GM21825 (cell line): ENCODE measurements around the gene KRTAP17-1.

Experiments used
- ATAC-seq: cut with Tn5 transposase; IDR thresholded peaks from one replicate; pipeline ENCODE4 v1.9.1; 2021; ENCODE audit warnings: mild to moderate bottlenecking, moderate library complexity; ENCODE audit not compliant: unreplicated experiment

Gene KRTAP17-1

DNA sequence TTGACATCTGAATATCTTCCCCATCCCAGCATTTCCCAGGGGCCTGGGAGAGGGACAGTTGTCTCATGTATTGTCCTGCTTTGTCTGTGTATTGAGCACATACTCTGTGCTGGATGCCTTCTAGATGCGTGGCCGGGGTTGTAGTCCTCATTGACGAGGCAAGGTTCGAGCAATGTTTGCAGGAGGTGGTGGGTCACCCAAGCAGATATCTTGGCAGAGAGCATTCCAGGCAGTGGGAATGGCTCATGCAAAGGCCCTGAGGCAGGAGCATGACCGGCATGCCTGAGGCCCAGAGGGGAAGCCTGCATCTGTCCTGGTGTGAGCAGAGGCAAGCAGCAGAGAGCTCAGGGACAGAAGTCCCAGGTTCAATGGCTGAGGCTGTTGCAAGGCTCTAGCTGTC is 17.6 kb upstream of the KRTAP17-1 start:
- no peak for ATAC-seq

DNA sequence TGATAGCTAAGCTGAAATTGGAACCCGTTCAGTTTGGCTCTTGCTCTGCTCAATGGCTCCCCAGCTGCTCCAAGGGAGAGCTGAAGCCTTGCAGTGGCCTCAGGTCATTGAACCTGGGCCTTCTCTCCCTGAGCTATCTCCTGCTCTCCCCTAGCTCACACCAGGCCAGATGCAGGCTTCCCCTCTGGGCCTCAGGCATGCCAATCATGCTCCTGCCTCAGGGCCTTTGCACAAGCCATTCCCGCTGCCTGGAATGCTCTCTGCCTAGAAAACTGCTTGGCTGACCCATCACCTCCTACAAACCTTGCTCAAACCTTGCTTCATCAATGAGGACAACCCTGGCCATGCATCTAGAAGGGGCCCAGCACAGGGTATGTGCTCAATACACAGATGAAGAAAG is 16.7 kb upstream of the KRTAP17-1 start:
- no peak for ATAC-seq

DNA sequence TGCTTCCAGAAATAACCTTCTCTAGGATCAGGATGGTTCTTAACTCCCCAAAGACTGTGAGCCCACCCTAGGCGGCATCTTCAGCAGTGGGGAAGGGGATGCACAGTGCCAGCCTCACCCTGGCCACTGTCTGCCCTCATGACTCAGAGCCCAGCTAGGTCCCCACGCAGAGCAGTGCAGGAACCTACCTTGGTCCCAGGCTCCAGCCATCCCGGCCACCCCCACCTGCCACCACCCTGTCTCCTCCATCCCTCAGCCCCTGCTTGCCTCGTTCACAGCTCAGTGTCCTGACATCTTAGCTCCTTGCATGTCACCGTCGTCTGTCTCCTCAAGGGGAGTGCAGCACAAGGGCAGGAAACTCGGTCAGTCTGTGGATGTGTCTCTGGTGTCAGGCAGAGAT is 16.1 kb upstream of the KRTAP17-1 start:
- ATAC-seq = no peak

DNA sequence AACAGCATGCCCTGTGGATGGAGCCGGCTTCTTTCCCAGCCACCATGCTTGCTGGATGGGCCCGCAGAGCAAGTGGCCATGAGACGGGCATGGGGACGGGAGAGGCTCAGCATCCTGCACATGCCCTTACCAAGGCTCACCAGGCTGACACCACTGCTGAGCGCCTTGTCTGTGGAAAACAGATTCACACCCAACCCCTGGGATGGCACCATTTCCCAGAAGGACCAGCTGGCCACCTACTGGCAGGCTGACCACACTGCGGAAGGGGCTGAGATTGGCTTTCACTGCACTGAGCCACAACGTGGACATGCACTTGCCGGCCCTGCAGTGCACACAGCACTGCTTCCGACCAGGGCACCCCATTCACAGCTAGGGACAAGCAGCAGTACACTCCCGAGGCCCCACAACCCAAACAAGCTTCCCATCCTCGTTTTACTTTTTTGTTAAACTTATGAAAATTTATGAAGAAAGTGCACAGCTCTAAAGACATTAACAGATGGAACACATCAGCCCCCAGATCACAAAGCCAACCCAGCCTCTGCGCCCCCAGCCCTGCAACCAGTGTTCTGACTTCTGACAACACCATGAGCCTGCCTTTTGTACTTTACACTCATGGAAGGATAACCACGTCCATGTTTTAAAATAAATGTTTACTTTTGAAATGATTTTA is 13.9 kb upstream of the KRTAP17-1 start:
- no peak for ATAC-seq

DNA sequence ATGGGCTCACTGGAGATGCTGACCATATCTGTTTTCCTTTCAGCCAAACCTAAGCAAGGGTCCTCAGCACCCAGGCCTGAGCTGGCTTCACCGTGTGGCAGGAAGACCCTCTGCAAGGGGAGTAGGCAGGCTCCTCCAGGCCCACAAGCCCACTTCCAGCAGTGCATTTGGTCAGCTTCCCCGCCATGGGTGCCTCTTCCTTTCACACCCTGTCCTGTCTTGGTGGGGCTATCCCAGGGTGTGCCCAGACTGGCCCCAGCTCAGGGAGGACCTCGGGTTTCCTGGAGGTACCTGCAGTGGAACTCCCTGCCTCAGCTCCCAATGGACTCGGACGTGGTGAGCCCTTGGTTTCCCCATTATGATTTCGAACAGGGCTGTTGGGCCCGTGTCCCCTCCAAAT is 12.7 kb upstream of the KRTAP17-1 start:
- ATAC-seq = no peak

DNA sequence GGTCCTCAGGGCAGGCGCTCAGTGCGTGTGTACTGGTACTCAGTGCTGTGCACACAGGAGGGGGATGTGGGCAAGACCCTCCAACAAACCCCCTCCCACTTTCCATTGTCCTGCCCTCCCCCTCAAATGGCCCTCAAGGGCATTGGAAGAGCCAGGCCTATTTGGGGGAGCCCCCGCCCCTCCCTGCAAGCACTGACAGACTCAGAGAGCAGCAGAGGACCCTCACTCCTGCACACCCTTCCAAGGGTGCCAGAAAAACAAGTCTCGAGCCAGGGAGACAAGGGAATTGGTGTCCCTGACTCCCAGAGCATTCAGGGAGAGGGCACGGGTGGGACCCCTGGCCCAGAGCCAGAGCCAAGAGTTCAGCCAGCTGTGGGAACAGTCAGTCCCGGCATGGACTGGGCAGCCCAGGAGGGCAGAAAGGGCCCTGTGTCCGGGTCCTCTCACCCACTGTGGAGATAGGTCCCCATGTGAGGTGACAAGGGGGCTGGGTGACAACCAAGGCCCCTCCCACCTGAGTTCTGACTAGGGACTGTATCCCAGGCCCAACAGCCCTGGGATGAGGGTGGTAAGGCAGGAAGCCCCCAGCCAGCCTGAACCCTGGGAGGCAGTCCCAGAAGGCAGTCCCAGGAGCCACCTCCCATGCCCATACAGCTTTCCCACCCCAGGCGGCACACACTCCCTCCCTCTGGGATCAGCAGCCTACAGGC is 12.1 kb upstream of the KRTAP17-1 start:
- no peak for ATAC-seq

DNA sequence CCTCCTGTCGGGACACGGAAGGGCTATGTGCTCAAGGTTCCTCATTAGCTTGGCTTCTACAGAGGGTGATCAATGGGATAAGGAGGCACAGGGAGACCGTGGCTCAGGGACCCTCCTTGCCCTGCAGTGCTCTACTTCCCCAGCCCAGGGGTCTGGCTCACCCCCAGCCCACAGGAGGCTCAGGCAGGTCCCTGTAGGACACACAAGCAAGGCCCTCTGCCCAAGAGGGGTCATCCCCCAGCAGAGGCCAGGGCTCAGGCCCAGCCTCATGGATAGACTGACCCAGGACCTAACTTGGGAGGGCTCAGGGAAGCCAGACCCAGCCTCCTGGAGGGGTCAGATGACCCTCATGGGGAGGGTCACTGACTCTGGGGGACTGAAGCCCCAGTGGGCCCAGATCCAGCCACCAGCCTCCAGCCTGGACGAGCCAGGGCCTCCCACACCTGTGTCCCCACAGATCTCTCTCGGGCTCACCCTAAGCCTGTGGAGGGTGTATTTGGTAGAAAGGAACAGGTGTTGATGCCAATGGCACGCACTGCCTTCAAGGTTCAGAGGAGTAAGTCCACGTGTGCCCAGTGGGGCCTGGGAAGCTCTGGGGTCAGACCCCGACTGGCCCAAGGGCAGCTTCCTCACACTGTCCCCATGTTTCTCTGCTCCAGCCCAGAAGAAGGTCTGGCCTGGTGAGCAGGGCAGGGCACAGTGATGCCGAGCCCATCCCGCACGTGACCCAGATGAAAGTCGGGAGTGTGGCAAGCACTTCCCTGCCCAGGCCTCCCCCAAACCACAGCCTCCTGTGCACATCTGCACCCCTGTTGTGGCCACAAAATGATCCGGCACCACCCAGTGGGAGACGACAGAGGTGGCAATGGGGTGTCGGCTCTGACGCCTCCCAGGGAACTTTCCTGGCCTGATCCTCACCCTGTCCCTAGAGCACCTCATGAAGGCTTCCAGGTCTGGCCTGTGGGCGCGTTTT is 10.9 kb upstream of the KRTAP17-1 start:
- no peak for ATAC-seq

DNA sequence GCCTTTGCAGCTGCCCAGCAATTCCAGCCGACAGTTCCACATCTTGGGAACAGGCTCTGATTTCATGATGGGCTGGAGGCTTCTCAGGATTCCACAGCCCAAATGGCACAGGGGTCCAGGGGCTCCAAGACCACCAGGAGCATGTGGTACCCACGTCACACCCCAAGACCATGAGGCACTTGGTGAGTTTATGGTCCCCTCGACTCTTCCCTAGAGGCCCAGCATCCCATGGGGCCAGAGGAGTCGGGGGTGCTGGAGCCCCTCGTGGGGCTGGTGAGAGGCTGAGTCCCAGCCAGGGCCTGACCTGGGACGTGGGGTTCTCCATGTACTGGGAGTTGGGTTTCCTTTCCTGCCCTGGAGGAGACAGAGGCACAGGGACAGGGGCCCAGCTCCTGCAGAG is 10.1 kb upstream of the KRTAP17-1 start:
- ATAC-seq = no peak

DNA sequence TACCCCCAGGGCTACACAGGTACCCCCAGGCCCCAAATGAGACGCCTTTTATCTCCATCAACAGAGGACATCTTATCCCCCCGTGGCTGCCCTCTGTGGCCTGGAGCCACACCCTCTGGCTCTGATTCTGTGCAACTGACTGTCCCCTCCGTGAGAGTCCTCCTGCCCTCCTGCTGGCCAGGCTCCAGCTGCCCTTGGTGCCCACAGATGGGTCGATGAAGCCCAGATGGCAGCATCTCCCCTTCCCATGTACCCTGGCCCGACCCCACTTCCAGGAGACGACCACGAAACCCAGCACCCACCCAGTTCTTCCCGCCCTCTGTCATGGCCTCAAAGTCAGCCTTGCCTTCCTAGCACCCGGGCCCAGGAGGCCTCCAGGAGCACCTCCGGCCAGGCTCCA is 9.6 kb upstream of the KRTAP17-1 start:
- ATAC-seq = no peak

DNA sequence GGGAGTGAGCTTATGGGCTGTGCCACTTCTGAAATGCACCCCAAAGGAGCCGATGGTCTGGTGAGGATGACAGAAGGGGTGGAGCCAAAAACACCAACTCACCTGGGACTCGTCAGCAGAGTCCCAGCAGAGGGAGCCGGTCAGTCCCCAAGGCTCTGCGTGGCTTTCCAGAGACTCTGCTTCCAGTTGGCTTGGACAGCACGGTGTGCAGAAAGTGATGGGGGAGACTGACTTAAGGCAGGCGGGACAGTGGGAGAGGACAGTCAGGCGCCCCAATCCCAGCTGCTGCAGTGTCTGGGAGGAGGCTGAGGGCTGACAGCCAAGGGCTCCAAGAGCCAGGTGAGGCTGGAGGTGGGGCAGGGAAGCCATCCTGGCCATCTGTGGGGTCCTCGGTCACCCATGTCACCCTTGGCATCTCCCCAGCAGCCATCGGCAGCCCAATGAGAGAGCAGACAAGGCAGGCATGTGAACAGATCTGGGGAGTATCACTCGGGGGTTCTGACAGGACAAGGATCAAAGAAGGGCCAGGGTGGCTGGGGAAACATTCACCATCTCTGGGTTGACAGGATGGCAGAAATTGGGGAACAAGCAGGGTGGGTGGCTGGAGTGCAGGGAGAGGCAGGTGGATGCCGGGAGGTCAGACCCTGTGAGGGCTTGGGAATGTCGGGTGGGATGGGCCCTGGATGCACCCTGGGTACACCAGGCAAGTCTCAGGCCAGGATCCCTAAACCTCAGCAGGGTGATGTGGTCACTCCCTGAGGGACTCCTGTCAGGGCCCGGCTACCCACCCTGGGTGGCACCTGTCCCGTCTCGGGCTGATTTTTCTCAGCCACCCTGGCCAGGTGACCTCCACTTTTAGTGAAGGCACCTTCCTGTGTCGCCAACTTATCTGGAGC is 8.9 kb upstream of the KRTAP17-1 start:
- ATAC-seq = no peak

DNA sequence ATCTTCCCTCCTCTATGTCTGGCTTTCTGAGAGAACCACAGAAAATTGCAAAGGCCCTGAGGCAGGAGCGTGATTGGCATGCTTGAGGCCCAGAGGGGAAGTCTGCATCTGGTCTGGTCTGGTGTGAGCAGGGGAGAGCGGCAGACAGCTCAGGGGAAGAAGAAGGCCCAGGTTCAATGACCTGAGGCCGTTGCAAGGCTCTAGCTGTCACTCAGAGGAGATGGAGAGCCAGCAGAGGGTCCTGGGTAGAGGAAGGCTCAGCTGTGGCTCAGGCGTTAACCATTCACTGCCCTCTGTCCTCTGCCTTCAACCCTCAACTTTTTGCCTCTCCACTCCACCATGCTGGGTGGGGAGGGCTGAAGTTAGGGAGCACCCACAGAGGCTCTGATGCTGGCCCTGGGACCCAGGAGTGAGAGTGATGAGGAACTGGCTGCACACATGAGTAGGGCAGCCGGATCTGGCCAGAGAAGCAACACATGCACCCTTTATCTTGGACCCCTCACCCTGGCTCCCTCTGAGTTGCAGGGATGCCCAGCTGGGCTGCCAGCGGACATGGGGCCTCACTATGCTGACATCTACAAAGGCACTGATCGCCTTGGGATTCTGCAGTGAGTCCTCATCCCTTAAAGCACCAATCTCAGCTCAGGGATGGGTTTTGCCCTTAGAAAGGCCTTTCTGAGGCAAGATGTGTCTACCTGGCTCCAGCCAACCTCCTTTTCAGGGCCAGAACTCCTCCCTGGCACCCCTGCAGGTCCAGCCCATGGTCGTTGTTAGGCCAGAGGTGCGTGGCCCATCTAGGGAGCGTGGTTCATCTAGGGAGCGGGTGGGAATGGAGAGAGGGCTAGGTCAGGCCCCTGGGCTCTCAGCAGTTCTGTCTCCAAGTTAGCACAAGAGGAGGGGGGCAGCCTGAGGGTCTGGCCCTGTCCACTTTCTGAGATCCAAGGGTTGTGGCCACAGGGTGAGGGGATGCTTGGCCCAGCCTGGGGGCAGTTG is 7.7 kb upstream of the KRTAP17-1 start:
- no peak for ATAC-seq

DNA sequence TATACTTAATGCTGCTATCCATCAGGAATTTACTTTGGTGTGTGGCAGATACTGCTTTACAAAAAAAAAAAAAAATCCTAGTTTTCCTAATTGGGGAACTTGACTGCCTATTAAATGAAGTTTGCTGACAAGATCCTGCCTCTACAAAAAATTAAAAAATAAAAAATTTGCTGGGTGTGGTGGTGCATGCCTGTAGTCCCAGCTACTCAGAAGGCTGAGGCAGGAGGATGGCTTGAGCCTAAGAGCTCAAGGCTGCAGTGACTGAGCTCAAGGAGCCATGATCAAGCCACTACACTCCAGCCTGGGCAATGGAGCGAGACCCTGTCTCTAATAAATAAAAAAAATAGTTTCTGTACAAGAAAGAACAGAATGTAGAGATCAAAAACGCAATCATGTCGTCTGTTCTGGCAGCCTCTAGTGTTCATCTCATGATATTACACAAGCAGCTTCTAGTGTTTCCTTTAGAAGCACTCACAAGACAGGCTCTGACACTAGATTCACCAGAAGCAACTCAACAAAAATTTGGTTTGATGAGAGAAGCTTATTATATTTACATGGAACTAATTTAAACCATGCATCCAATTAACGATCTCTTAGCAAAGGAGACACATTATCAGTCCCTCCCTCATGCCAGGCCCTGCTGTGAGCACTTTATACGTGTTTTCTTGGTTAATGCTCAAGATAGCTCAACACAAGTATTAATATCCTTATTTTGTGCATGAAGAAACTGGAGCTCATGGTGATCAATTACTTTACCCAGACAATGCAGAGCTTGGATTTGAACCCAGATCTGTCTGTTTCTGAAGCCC is 6.8 kb upstream of the KRTAP17-1 start:
- ATAC-seq = no peak

DNA sequence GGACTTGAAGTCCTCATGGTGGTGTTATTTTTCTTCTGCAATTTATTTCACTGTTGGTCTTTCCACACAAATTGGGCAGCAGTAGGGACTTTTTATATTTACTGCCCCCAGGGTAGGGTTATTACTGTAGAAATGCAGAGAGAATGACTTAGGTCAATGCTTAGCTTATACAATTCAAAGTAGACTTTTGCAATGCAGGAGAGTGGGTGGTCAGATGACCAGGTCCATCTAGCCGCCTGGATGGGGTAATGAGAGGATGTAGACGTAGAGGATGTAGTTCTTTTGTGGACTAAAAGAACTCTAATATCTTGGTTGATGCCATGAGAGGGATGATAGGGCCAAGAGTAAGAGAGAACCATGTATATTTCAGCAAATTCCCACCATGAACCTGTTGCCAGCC is 2.7 kb upstream of the KRTAP17-1 start:
- no peak for ATAC-seq

DNA sequence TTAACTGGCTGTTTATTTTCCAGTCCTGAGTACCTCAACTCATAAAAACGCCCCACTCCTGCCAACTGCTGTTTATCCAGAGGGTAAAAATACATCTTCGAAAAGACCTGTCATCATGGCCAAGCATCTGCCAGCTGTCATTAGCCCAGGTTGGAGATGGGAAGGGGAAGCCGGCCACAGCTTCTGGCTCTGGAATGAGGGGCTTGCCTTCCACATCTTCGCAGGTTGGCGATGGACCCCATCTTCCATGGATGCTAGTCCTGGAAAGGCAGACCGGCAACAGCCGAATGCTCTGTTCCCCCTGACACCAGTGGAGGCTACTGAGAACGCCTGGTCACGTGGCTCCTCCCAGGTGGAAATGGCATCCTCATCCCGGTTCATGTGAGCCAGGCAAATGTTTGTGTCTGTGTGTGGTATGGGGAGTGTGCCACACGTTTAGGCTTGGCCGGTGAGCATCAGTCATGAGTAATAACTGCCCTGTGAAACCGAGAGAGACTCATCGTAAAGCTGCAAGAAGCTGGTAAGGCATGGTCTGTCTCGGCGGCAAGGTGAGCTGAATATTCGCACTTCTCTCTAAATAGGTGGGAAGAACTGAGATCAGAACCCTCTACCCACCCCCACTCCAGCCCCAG is 420 bp upstream of the KRTAP17-1 start:
- no peak for ATAC-seq

DNA sequence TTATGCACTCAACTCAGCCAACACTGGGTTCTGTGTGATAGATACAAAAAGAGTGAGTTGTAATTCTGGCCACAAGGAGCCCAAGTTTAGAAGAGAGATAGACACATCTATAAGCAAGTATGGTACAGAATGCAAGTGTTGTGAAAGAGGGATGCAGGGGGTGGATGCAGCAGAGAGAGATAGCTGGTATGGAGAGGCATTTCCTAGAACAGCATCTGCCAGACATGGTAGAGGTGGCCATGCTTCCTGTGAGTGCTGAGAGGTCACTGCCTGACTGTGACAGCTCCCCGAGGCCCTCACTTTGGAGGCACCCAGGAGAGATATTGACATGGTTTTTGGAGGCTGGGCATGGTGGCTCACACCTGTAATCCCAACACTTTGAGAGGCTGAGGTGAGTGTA is 4.4 kb downstream of the KRTAP17-1 start:
- ATAC-seq = no peak

DNA sequence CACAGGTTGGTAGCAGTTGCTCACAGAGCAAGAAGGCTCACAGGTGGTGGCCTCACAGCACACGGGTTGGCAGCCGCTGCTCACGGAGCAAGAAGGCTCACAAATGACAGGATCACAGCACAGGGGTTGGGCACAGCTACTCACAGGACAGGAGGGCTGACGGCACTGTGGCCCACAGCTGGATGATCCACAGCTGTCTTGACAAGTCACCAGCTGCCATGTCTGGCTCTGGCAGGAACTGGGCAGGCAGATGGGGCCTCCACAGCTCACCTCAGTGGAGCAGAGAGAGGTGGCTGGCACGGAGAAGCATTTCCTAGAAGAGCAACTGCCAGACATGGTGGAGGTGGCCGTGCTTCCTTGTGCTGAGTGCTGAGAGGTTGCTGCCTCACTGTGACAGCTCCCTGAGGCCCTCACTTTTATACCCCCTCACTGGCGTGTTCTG is 6.6 kb downstream of the KRTAP17-1 start, which contains the start of gene KRTAP16-1:
TSS of gene KRTAP16-1 (minus strand) at position 392 of the 442 bp plus-strand sequence. CDS start at position 336, 56 bp downstream.
- ATAC-seq = no peak

DNA sequence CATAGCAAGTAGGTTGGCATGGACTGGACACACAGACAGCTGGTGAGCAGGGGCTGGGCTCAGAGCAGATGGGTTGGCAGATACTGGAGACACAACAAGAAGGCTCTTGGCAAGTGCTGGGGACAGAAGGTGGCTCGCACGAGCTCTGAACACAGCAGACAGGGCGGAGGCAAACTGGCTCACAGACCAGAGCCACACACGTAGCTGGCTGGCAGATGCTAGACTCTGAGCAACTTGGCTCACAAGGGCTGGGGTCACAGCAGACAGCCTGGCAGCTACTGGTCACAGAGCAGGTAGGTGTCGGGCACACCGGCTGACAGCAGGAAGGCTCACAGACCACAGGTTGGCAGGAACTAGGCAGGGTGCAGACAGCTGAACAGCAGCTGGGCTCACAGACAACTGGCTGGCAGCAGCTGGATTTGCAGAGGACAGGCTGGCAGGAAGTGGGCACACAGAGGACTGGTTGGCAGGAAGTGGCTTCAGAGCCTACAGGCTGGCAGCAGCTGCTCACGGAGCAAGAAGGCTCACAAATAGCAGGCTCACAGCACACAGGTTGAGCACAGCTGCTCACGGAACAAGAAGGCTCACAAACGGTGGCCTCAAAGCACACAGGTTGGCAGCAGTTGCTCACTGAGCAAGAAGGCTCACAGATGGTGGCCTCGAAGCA is 7.1 kb downstream of the KRTAP17-1 start:
- no peak for ATAC-seq
